ENCODE measurements around the gene CST8.

CST8 gene

GRCh38 chr20:23488996-23489395 lies 1.9 kb upstream of the CST8 start:
- DNase-seq = no peak
- H2BK120ac ChIP-seq (ENCODE audit: low read depth, low read length) = no peak overlapping the region
- H3K27me3 ChIP-seq (ENCODE audit: insufficient read depth, low read length, poor library complexity) = no peaks in the 10 kb centered on the region
- no peaks in the 10 kb centered on the region for H3K4me1 ChIP-seq (ENCODE audit: control insufficient read depth, low read depth, low read length)
- no peak overlapping the region for H2AK5ac ChIP-seq (ENCODE audit: low read length)
- no peak overlapping the region for H3K9ac ChIP-seq (ENCODE audit: low read length)
- no peak overlapping the region for H3K23ac ChIP-seq (ENCODE audit: low read length)
- no peak overlapping the region for H2BK15ac ChIP-seq (replicated peaks; ENCODE audit: low read depth)
- H3K56ac ChIP-seq (ENCODE audit: low read length) = no peak overlapping the region
- no CpG with 5 or more reads among the region's 3 CpGs for WGBS (ENCODE audit: extremely low coverage, insufficient coverage, low lambda C conversion rate)
- no peak overlapping the region for H3K18ac ChIP-seq (ENCODE audit: low read length)
- no peaks in the 10 kb centered on the region for H3K79me2 ChIP-seq (ENCODE audit: control insufficient read depth, insufficient read depth, low read length)
- H3K4me3 ChIP-seq (ENCODE audit: low read length) = no peak overlapping the region
- H4K5ac ChIP-seq (ENCODE audit: low read length) = no peak overlapping the region
- no peaks in the 10 kb centered on the region for H3K79me1 ChIP-seq (ENCODE audit: low read length)
- H3K4me2 ChIP-seq (ENCODE audit: low read length) = no peak overlapping the region
- H3K4ac ChIP-seq (ENCODE audit: low read depth, low read length) = no peak overlapping the region
- no peak overlapping the region for H3K27ac ChIP-seq (ENCODE audit: low read depth, low read length)
- no peak overlapping the region for H2BK5ac ChIP-seq (ENCODE audit: low read length)
- H4K8ac ChIP-seq (ENCODE audit: low read depth, low read length) = no peak overlapping the region
- no peaks in the 10 kb centered on the region for H3K36me3 ChIP-seq (ENCODE audit: control insufficient read depth, insufficient read depth, low read length)

- Histone ChIP-seq H3K56ac (ENCODE audit: low read length) (no peak overlapping the region), H3K79me1 (ENCODE audit: low read length) (no peaks in the 10 kb centered on the region), H2BK5ac (ENCODE audit: low read length) (no peak overlapping the region), H2BK120ac (ENCODE audit: low read depth, low read length) (no peak overlapping the region), H3K23ac (ENCODE audit: low read length) (no peak overlapping the region), H3K79me2 (ENCODE audit: control insufficient read depth, insufficient read depth, low read length) (no peaks in the 10 kb centered on the region), H3K4ac (ENCODE audit: low read depth, low read length) (no peak overlapping the region), H3K18ac (ENCODE audit: low read length) (no peak overlapping the region), H4K5ac (ENCODE audit: low read length) (no peak overlapping the region), H3K27me3 (ENCODE audit: insufficient read depth, low read length, poor library complexity) (no peaks in the 10 kb centered on the region), H4K8ac (ENCODE audit: low read depth, low read length) (no peak overlapping the region), H3K27ac (ENCODE audit: low read depth, low read length) (no peak overlapping the region), H3K9ac (ENCODE audit: low read length) (no peak overlapping the region), H3K4me2 (ENCODE audit: low read length) (no peak overlapping the region), H3K36me3 (ENCODE audit: control insufficient read depth, insufficient read depth, low read length) (no peaks in the 10 kb centered on the region), H3K4me3 (ENCODE audit: low read length) (no peak overlapping the region), H3K4me1 (ENCODE audit: control insufficient read depth, low read depth, low read length) (no peaks in the 10 kb centered on the region), H2AK5ac (ENCODE audit: low read length) (no peak overlapping the region), H2BK15ac (replicated peaks; ENCODE audit: low read depth) (no peak overlapping the region)
- no peak for DNase-seq
Measured at GRCh38 chr20:23492292-23492691, 1.4 kb downstream of the CST8 start.

GRCh38 chr20:23493172-23493772 lies 2.4 kb downstream of the CST8 start:
- no peak overlapping the region for H4K8ac ChIP-seq (ENCODE audit: low read depth, low read length)
- H3K79me2 ChIP-seq (ENCODE audit: control insufficient read depth, insufficient read depth, low read length) = no peaks in the 10 kb centered on the region
- WGBS (ENCODE audit: extremely low coverage, insufficient coverage, low lambda C conversion rate) = no CpG with 5 or more reads among the region's 3 CpGs
- H3K4me3 ChIP-seq (ENCODE audit: low read length) = no peak overlapping the region
- no peak overlapping the region for H3K4me2 ChIP-seq (ENCODE audit: low read length)
- no peak overlapping the region for H2BK120ac ChIP-seq (ENCODE audit: low read depth, low read length)
- no peak overlapping the region for H3K27ac ChIP-seq (ENCODE audit: low read depth, low read length)
- H3K9ac ChIP-seq (ENCODE audit: low read length) = no peak overlapping the region
- DNase-seq = no peak
- no peak overlapping the region for H3K23ac ChIP-seq (ENCODE audit: low read length)
- H2BK5ac ChIP-seq (ENCODE audit: low read length) = no peak overlapping the region
- no peak overlapping the region for H2BK15ac ChIP-seq (replicated peaks; ENCODE audit: low read depth)
- H3K4ac ChIP-seq (ENCODE audit: low read depth, low read length) = no peak overlapping the region
- no peak overlapping the region for H4K5ac ChIP-seq (ENCODE audit: low read length)
- H3K56ac ChIP-seq (ENCODE audit: low read length) = no peak overlapping the region
- no peaks in the 10 kb centered on the region for H3K36me3 ChIP-seq (ENCODE audit: control insufficient read depth, insufficient read depth, low read length)
- H3K27me3 ChIP-seq (ENCODE audit: insufficient read depth, low read length, poor library complexity) = no peaks in the 10 kb centered on the region
- H2AK5ac ChIP-seq (ENCODE audit: low read length) = no peak overlapping the region
- H3K79me1 ChIP-seq (ENCODE audit: low read length) = no peaks in the 10 kb centered on the region
- H3K18ac ChIP-seq (ENCODE audit: low read length) = no peak overlapping the region
- H3K4me1 ChIP-seq (ENCODE audit: control insufficient read depth, low read depth, low read length) = no peaks in the 10 kb centered on the region

- no peak overlapping the region for H3K4ac ChIP-seq (ENCODE audit: low read depth, low read length)
- H4K8ac ChIP-seq (ENCODE audit: low read depth, low read length) = no peak overlapping the region
- no peak for DNase-seq
- no peak overlapping the region for H3K27ac ChIP-seq (ENCODE audit: low read depth, low read length)
- no peak overlapping the region for H3K23ac ChIP-seq (ENCODE audit: low read length)
- H3K27me3 ChIP-seq (ENCODE audit: insufficient read depth, low read length, poor library complexity) = no peaks in the 10 kb centered on the region
- no CpG with 5 or more reads among the region's 1 CpG for WGBS (ENCODE audit: extremely low coverage, insufficient coverage, low lambda C conversion rate)
- H3K4me3 ChIP-seq (ENCODE audit: low read length) = no peak overlapping the region
- no peak overlapping the region for H2BK120ac ChIP-seq (ENCODE audit: low read depth, low read length)
- H3K4me1 ChIP-seq (ENCODE audit: control insufficient read depth, low read depth, low read length) = no peaks in the 10 kb centered on the region
- H2BK5ac ChIP-seq (ENCODE audit: low read length) = no peak overlapping the region
- no peak overlapping the region for H2BK15ac ChIP-seq (replicated peaks; ENCODE audit: low read depth)
- H3K18ac ChIP-seq (ENCODE audit: low read length) = no peak overlapping the region
- H4K5ac ChIP-seq (ENCODE audit: low read length) = no peak overlapping the region
- no peaks in the 10 kb centered on the region for H3K79me2 ChIP-seq (ENCODE audit: control insufficient read depth, insufficient read depth, low read length)
- no peaks in the 10 kb centered on the region for H3K36me3 ChIP-seq (ENCODE audit: control insufficient read depth, insufficient read depth, low read length)
- no peak overlapping the region for H3K9ac ChIP-seq (ENCODE audit: low read length)
- H2AK5ac ChIP-seq (ENCODE audit: low read length) = no peak overlapping the region
- no peak overlapping the region for H3K56ac ChIP-seq (ENCODE audit: low read length)
- no peaks in the 10 kb centered on the region for H3K79me1 ChIP-seq (ENCODE audit: low read length)
- H3K4me2 ChIP-seq (ENCODE audit: low read length) = no peak overlapping the region
Measured at GRCh38 chr20:23497536-23497935, 6.6 kb downstream of the CST8 start.

GRCh38 chr20:23501926-23502325 lies 11.0 kb downstream of the CST8 start:
- no peak for DNase-seq
- Histone ChIP-seq H3K23ac (ENCODE audit: low read length) (no peak overlapping the region), H3K18ac (ENCODE audit: low read length) (no peak overlapping the region), H3K27me3 (ENCODE audit: insufficient read depth, low read length, poor library complexity) (no peaks in the 10 kb centered on the region), H3K4ac (ENCODE audit: low read depth, low read length) (no peak overlapping the region), H3K79me2 (ENCODE audit: control insufficient read depth, insufficient read depth, low read length) (no peaks in the 10 kb centered on the region), H3K56ac (ENCODE audit: low read length) (no peak overlapping the region), H4K8ac (ENCODE audit: low read depth, low read length) (no peak overlapping the region), H2AK5ac (ENCODE audit: low read length) (no peak overlapping the region), H2BK15ac (replicated peaks; ENCODE audit: low read depth) (no peak overlapping the region), H3K4me2 (ENCODE audit: low read length) (no peak overlapping the region), H2BK5ac (ENCODE audit: low read length) (no peak overlapping the region), H3K9ac (ENCODE audit: low read length) (no peak overlapping the region), H3K4me1 (ENCODE audit: control insufficient read depth, low read depth, low read length) (no peaks in the 10 kb centered on the region), H3K36me3 (ENCODE audit: control insufficient read depth, insufficient read depth, low read length) (no peaks in the 10 kb centered on the region), H3K27ac (ENCODE audit: low read depth, low read length) (no peak overlapping the region), H3K4me3 (ENCODE audit: low read length) (no peak overlapping the region), H2BK120ac (ENCODE audit: low read depth, low read length) (no peak overlapping the region), H4K5ac (ENCODE audit: low read length) (no peak overlapping the region), H3K79me1 (ENCODE audit: low read length) (no peaks in the 10 kb centered on the region)
- no CpG with 5 or more reads among the region's 4 CpGs for WGBS (ENCODE audit: extremely low coverage, insufficient coverage, low lambda C conversion rate)

- no peaks in the 10 kb centered on the region for H3K36me3 ChIP-seq (ENCODE audit: control insufficient read depth, insufficient read depth, low read length)
- H3K4me3 ChIP-seq (ENCODE audit: low read length) = no peak overlapping the region
- no peaks in the 10 kb centered on the region for H3K27me3 ChIP-seq (ENCODE audit: insufficient read depth, low read length, poor library complexity)
- H3K9ac ChIP-seq (ENCODE audit: low read length) = no peak overlapping the region
- H3K4me2 ChIP-seq (ENCODE audit: low read length) = no peak overlapping the region
- H3K27ac ChIP-seq (ENCODE audit: low read depth, low read length) = no peak overlapping the region
- H3K4ac ChIP-seq (ENCODE audit: low read depth, low read length) = no peak overlapping the region
- no CpG with 5 or more reads among the region's 14 CpGs for WGBS (ENCODE audit: extremely low coverage, insufficient coverage, low lambda C conversion rate)
- peaks cover 6% of the 10 kb centered on the region for H3K4me1 ChIP-seq (ENCODE audit: control insufficient read depth, low read depth, low read length)
- no peak overlapping the region for H3K18ac ChIP-seq (ENCODE audit: low read length)
- H3K79me1 ChIP-seq (ENCODE audit: low read length) = no peaks in the 10 kb centered on the region
- H3K56ac ChIP-seq (ENCODE audit: low read length) = no peak overlapping the region
- H2BK120ac ChIP-seq (ENCODE audit: low read depth, low read length) = no peak overlapping the region
- no peak overlapping the region for H4K5ac ChIP-seq (ENCODE audit: low read length)
- no peak overlapping the region for H3K23ac ChIP-seq (ENCODE audit: low read length)
- no peak overlapping the region for H2AK5ac ChIP-seq (ENCODE audit: low read length)
- H2BK15ac ChIP-seq (replicated peaks; ENCODE audit: low read depth) = no peak overlapping the region
- no peak overlapping the region for H4K8ac ChIP-seq (ENCODE audit: low read depth, low read length)
- no peaks in the 10 kb centered on the region for H3K79me2 ChIP-seq (ENCODE audit: control insufficient read depth, insufficient read depth, low read length)
- no peak overlapping the region for H2BK5ac ChIP-seq (ENCODE audit: low read length)
- DNase-seq = no peak
Measured at GRCh38 chr20:23503649-23504048, 12.7 kb downstream of the CST8 start.
